Lung (tissue), 12 donors: ENCODE measurements around the gene ASTN1. TPM values are rescaled to one million over a fixed set of nuclear protein-coding genes. Genes with fewer than 3 reads are reported as not detected.

ENCODE experiments used
- ATAC-seq: fragments of 200-7000 bp; cut with Tn5 transposase; one replicate; pipeline ENCODE4 v1.9.1; 2020; ENCODE audit warnings: moderate number of reproducible peaks; ENCODE audit not compliant: insufficient read depth, low FRiP score
- DNase-seq, 3 donors: peaks; one replicate each; pipeline ENCODE4 v3.0.0-alpha.2; 2013 to 2017
- H3K27ac ChIP-seq, 2 donors: one replicate each; pipeline ENCODE4 v1.5.1; 2013; ENCODE audit warnings: mild to moderate bottlenecking in 2 of 2, moderate library complexity in 2 of 2, control low read depth in 1 of 2, inconsistent platforms in 1 of 2, low read depth in 1 of 2, low read length in 1 of 2
- H3K27me3 ChIP-seq, 3 donors: one replicate each; pipeline ENCODE4 v1.5.1; 2013; ENCODE audit warnings: low read length in 2 of 3; ENCODE audit not compliant: control insufficient read depth in 3 of 3, insufficient read depth in 3 of 3
- H3K36me3 ChIP-seq, 4 donors: one replicate each; pipeline ENCODE4 v1.5.1; 2013; ENCODE audit warnings: low read length in 4 of 4, mild to moderate bottlenecking in 1 of 4, moderate library complexity in 1 of 4; ENCODE audit not compliant: control insufficient read depth in 4 of 4, insufficient read depth in 4 of 4
- H3K4me1 ChIP-seq, 5 donors: one replicate each; pipeline ENCODE4 v1.5.1; 2013; ENCODE audit warnings: low read length in 5 of 5, mild to moderate bottlenecking in 2 of 5, moderate library complexity in 1 of 5; ENCODE audit not compliant: control insufficient read depth in 5 of 5, insufficient read depth in 5 of 5
- H3K4me3 ChIP-seq: one replicate; pipeline ENCODE4 v1.5.1; 2013; ENCODE audit warnings: mild to moderate bottlenecking, control low read depth, moderate library complexity
- H3K9ac ChIP-seq, 2 donors: one replicate each; pipeline ENCODE4 v1.5.1; 2013; ENCODE audit warnings: low read length in 2 of 2, control low read depth in 1 of 2; ENCODE audit not compliant: insufficient read depth in 1 of 2
- H3K9me3 ChIP-seq, 4 donors: one replicate each; pipeline ENCODE4 v1.5.1; 2013; ENCODE audit warnings: low read length in 3 of 4, mild to moderate bottlenecking in 1 of 4, moderate library complexity in 1 of 4; ENCODE audit not compliant: control insufficient read depth in 4 of 4, insufficient read depth in 3 of 4
- WGBS, 2 donors: extraction: QIAGEN DNeasy Blood & Tissue Kit; methylation state at CpG; one replicate each; pipeline ENCODE4 v1.1.7; 2013; 5-methylcytosine and 5-hydroxymethylcytosine counted together
- polyA plus RNA-seq, 2 donors: library from polyadenylated mRNA; stranded (reverse); fragments of 200-250 nt; gene quantifications; one replicate each; pipeline ENCODE4 v1.2.1, GENCODE V29; 2013
- total RNA-seq, 2 donors: library from RNA; depleted of rRNA in 1 of 2; stranded (reverse); fragments of >200 nt in 1 of 2; gene quantifications; one replicate each; pipeline ENCODE4 v1.2.1, GENCODE V29; 2014 to 2021
- TF ChIP-seq, protein P1 (sequence below): IDR thresholded peaks from 2 replicates; pipeline ENCODE4 v1.5.1; 2012; ENCODE audit warnings: mild to moderate bottlenecking; ENCODE audit errors: control extremely low read depth, extremely low read depth
- donor health status: control.
- donor health status: control.
- donor health status: Bipolar disorder and iron deficiency.
- donor health status: healthy.
- donor health status: DM: yes; HTN: yes; CAD: no.

ASTN1 gene
- total and polyA plus RNA-seq, 4 donors, result 0.03 to 3.6 (median 0.08) TPM

DNA sequence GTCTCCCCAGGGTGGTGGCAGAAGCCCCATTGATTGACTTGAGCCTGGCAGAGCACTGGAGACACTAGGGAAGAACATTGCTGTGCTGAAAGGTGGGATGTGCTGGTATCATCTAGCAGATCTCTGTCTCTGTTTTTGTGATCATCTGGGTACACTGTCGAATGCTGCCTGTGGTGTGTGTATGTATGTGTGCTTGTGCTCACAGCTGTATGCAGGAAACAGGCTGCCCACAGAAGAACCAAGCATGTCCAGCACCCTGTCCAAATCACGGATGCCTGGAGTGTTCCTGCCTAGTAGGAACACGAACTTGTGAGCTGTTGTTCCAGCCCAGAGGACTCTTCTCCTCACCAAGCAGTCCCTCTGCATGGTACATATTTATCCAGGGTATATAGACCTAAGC lies 7.8 kb upstream of the ASTN1 start:
- TF ChIP-seq, protein P1, sequence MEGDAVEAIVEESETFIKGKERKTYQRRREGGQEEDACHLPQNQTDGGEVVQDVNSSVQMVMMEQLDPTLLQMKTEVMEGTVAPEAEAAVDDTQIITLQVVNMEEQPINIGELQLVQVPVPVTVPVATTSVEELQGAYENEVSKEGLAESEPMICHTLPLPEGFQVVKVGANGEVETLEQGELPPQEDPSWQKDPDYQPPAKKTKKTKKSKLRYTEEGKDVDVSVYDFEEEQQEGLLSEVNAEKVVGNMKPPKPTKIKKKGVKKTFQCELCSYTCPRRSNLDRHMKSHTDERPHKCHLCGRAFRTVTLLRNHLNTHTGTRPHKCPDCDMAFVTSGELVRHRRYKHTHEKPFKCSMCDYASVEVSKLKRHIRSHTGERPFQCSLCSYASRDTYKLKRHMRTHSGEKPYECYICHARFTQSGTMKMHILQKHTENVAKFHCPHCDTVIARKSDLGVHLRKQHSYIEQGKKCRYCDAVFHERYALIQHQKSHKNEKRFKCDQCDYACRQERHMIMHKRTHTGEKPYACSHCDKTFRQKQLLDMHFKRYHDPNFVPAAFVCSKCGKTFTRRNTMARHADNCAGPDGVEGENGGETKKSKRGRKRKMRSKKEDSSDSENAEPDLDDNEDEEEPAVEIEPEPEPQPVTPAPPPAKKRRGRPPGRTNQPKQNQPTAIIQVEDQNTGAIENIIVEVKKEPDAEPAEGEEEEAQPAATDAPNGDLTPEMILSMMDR, result no peak
- Histone ChIP-seq H3K9ac (no peak overlapping the region), H3K36me3 (no peaks in the 10 kb centered on the region), H3K4me3 (no peak overlapping the region), H3K27ac (no peak overlapping the region), H3K4me1 (peaks cover 0 to 29% (median 5%) of the 10 kb centered on the region in 5 donors), H3K9me3 (peaks cover 0 to 3% (median 0%) of the 10 kb centered on the region in 4 donors), H3K27me3 (peaks cover 2 to 59% (median 45%) of the 10 kb centered on the region in 3 donors)
- WGBS, 2 donors, result 58 to 62% methylated on average over 3 of the region's 3 CpGs
- ATAC-seq, result no peak
- no peak for DNase-seq

DNA sequence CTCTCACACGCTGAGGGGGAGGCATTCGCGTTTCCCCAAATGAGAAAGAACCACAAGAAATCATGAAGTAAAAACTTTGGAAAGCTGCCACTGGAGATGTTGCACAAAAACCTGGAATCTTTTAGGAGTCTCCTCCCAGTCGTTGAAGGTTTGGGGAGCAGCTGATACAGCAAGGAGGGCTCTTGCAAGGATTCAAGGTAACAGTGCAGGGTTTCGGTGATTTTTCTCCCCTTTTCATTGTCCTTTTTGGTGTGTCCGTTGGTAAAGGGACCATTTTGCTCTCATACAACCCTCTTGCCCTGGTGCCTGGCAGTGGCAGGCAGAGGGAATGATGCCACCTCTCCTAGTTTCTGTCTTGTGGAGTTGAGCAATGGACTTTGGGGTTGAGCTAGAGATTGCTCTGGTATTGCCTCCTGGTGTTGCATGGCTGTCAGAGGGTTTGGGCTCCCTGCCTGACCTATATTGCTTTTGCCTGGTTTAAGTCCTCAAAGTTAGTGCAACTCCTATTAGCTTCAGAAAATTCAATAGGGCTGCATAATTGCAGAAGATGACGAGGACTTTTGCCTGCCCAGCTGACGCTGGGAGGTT lies 7.1 kb upstream of the ASTN1 start:
- H3K4me1 ChIP-seq, result peaks cover 0 to 29% (median 5%) of the 10 kb centered on the region in 5 donors
- TF ChIP-seq, protein P1, result no peak
- H3K4me3 ChIP-seq, result no peak overlapping the region
- WGBS, 2 donors, result 14% methylated on average over 8 of the region's 8 CpGs
- H3K9me3 ChIP-seq, result peaks cover 0 to 3% (median 0%) of the 10 kb centered on the region in 4 donors
- ATAC-seq, result peak; percentile 1
- no peak overlapping the region for H3K27ac ChIP-seq
- H3K27me3 ChIP-seq, result peaks cover 2 to 66% (median 51%) of the 10 kb centered on the region in 3 donors
- peak in 2 of 3 donors; percentile 19 to 38 for DNase-seq
- no peaks in the 10 kb centered on the region for H3K36me3 ChIP-seq
- H3K9ac ChIP-seq, result no peak overlapping the region

DNA sequence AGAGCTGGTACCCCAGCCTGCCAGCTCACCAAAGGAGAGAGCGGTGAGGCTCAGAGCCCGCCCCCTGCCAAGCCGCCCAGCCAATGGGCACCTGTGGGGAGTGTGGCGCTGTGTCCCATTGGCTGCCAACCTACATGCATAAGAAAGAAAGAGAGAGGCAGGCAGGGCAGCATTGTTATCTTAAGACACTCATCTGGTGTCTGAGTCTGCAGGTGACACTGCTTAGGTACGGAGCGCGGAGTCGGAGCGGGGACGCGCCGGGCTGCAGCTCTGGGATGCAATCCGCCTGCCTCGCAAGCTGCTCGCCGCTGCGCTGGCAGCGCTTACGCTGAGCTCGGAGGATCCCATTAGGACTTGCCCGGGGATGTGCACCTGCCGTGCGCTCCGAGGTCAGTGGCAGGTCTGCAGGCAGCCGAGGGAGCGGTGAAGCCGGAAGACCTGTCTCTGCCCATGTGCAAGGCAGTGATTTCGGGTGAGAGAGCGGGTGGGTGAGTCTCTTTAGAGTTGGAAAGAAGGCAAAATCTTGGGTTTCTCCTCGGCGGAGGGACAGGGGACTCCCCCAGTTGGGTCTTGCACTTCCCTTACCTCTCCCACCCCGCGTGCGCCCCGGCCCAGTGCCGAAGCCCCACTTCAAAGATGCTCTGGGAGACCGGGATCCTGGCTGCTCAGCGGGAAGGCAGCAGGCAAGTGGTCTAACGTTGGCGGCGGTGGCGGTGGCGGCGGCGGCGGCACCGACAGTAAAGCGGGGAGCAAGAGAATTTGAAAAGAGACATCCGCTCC lies 6.4 kb upstream of the ASTN1 start, which contains the start of gene BRINP2:
Gene BRINP2 (plus strand): TSS at position 203 of the 780 bp plus-strand sequence. CDS start 58,919 bp downstream, outside the sequence.
- no peaks in the 10 kb centered on the region for H3K36me3 ChIP-seq
- TF ChIP-seq, protein P1, result no peak
- H3K27ac ChIP-seq, result no peak within 1 kb of the TSS
- WGBS, 2 donors, result 3 to 4% methylated on average over 43 to 49 of the region's 49 CpGs
- DNase-seq (peak; percentile 46 to 54 (median 46)), ATAC-seq (peak; percentile 80)
- H3K9ac ChIP-seq, result no peak within 1 kb of the TSS
- H3K4me3 ChIP-seq, result no peak within 1 kb of the TSS
- H3K27me3 ChIP-seq, result peaks cover 2 to 73% (median 58%) of the 10 kb centered on the region in 3 donors
- peaks cover 0 to 3% (median 0%) of the 10 kb centered on the region in 4 donors for H3K9me3 ChIP-seq
- H3K4me1 ChIP-seq, result peaks cover 0 to 29% (median 5%) of the 10 kb centered on the region in 5 donors
